CD4-positive, alpha-beta T cell treated with Interleukin-12 subunit alpha and Interleukin-12 subunit beta, for 1 hour (primary cell): ENCODE results near the gene DGKQ.

Experiments
- DNase-seq: peaks from one replicate; pipeline ENCODE4 v3.0.0-alpha.2; 2020

DGKQ gene

GRCh38 chr4:973431-974397, at the start of gene DGKQ:
DGKQ (minus strand) TSS chr4:973569; CDS start chr4:973482, 87 bp downstream.
- DNase-seq: peak; percentile 93

- no peak for DNase-seq
These were observed 49.3 kb upstream of the DGKQ start for GRCh38 chr4:1022739-1023066.

DNA sequence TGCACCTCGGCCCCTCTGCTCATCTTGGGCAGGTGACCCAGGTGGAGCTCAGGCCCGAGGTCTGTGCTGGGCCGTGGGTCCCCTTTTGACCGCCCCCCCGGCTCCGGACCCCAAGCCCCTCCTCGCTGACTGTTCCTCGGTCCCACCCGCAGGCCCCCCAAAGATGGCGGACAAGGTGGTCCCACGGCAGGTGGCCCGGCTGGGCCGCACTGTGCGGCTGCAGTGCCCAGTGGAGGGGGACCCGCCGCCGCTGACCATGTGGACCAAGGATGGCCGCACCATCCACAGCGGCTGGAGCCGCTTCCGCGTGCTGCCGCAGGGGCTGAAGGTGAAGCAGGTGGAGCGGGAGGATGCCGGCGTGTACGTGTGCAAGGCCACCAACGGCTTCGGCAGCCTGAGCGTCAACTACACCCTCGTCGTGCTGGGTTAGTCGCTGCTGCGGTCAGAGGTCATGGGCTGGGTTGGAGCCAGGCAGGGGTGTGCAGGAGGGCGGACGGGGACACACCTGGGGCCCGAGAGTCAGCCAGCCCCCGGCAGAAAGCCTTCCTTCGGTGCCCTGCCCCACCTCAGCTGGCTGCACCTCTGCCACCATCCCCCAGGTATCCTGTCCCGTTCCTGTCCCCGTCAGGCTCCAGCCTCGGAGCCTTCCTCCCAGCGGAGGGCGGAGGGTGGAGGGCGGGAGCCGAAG, 48.8 kb upstream of the DGKQ start:
- no peak for DNase-seq

DNA sequence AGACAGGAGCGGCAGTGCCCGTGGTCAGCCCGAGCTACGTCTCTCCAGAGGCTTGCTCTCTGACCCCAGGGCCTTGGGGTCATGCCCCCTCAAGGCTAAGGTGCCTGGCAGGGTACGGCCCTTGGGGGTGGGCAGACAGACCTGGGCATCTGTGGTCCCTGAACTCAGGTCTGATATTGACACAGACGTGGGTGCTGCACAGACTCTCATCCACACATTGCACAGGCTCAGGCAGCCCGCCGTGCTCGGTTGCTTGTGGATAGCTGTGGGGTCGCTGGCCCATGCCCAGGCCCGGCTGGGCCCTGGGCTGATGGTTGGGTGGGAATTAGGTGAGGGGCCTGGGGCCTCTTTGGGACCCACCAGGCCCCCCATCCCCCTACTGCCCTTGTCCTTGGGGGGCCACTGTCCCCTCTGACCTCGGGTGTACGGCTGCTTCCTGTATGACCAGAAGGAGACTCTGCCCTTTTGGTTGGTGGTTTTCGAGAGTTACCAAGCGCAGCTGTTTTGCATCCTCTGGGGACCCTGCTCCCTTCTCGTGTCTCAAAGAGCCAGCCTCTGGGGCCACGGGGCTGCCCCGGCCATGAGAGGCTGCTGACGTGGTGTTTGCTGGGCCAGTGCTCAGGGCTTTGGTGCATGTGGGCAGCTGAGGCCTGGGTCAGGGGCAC, 48.1 kb upstream of the DGKQ start:
- DNase-seq: no peak

DNA sequence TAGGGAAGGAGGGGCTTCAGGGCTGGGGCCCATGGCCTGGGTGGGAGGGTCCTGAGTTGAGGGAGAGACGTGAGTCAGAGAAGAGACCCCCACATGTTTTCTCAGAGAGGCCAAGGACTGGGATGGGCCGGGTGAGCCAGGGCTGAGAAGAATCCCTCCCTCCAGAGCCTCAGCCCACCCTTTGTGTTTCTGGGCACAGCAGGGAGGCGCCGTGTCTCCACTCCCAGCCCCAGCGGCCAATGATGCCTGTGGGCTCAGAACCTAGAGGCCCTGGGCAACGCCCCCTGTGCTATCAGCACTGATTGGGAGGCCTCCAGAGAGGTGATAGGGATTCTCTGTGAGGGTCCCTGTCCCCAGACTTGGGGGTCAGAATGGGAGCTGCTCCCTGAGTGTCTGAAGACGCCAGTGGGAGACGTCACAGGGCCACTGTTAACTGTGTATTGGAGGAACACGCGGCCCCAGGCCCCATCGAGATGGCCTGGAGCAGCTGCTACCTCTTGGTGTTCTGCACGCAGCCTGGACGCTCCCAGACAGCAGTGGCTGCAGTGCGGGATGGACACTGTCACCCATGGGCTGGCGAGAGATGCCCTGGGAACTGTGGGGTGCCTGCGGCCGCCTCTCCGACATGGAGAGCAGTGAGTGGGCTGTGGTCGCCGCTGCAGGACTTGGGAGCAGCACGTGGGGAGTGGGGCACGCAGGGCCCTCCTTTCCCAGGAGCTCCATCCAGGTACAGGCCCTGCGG, 46.5 kb upstream of the DGKQ start:
- no peak for DNase-seq

DNA sequence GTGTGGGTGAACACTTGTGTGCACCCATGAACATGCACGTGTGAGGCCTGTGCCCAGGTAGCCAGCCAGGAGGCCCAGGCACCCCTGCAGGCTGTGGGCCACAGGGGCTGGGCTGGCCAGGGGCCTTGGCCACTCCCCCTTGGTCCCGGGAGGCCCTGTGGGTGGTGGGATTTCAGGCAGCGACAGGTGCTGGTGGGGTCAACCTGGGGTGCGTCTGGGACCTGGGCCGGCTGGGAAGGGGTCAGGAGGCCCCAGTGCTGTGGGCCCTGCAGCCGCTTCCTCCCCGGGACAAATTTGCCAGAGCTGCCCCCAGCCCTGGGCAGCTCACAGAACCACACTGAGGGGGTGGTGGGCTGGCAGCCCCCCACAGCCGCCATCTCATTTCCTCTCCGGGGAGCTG, 46.0 kb upstream of the DGKQ start:
- no peak for DNase-seq

- no peak for DNase-seq
These were observed 45.0 kb upstream of the DGKQ start for GRCh38 chr4:1018147-1019020.

DNA sequence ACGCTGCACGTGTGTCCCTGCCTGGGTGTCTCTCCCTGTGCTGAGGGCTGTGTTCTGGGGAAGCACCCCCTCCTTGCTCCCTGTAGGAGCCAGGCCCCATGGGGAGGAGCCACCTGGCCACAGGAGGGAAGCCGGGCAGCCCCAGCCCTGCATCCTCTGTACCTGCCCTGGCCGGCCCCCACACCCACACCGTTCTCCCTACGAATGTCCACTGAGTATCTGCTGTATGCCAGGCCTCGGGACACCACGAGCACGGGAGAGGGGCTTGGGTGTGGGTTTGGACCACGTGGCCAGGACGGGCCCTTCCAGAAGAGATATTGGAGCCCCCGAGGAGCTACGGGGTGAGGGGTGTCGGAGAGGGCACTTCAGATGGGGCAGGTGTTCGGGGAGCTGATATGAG, 44.3 kb upstream of the DGKQ start:
- no peak for DNase-seq

GRCh38 chr4:1017211-1017610, 43.8 kb upstream of the DGKQ start:
- no peak for DNase-seq

DNA sequence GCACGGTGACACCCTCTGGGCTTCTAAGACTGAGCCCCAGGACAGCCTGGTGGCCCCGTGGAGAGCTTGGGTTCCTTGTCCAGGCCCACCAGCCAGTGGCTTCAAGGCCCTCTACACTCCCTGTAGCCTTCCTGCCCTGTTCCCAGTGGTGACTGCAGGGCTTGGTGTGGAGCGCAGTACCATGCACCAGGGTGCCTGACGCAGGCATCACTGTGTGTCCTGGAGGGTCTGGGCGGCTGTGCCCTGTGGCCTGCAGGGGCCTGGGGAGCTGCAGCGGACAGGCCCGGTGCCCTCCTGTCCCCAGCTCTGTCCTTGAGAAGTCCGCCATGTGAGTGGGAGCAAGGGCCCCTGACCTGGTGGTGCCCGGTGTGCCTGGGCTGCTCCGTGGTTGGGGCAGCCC, 42.4 kb upstream of the DGKQ start:
- no peak for DNase-seq

DNA sequence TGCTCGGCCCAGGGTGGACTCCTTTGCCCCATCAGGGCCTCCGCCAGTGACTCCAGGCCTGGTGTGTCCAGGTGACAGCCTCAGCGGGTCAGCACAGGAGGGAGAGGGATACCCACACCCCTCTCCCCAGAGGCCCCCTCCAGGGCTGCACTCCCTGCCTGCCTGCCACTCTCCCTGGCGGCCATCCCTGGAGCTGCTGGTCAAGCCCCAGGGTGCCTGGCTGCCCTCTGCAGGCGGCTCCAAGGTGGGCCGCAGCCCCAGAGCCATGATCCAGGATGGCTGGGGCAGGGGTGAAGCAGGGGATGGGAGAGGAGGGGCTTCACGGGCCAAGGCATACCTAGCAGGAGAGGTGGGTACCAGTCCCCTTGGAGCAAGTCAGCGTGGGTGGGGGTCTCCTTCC, 41.8 kb upstream of the DGKQ start:
- DNase-seq: no peak

GRCh38 chr4:1014291-1015167, 41.2 kb upstream of the DGKQ start:
- no peak for DNase-seq

DNA sequence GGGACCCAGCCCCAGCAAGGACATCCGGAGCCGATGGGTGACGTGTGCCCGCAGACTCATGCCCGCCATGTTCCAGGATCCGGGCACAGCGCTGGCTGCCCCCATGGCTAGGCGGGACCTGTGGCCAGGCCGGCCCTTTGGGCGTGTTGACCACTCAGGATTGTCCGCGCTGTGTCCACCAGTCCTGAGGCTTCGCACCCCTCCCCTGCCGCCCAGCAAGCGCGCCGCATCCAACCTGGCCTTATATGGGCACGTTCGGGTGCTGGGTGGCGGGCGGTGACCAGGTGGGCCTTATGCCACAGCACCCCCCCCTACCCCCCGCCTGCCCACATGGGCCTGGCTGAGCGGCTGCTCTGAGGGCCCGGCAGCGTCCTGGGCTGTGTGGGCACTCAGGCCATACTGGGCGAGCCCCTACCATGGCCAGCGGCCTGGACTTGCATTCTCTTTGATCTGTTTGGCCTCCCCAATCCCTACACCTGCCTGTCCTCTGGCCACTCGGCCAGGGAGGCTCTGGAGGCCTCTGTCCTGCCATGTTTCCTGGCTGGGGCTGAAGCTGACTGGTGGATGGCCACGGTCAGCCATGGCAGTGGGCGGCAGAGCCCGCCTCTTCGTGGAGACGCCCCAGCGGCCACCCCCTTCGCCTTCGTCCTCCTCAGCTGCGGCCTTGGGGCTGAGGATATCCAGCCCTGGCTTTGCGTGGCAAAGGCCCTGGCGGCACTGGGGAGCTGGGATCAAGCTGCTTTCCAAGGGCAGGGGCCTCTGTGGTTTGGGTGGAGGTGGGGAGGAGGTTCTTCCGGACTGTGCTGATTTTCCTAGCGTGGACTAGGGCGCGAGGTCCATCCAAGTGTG, 40.1 kb upstream of the DGKQ start:
- no peak for DNase-seq

- DNase-seq: peak; percentile 46
These were observed 38.8 kb upstream of the DGKQ start for GRCh38 chr4:1012034-1012739.

- no peak for DNase-seq
These were observed 38.3 kb upstream of the DGKQ start for GRCh38 chr4:1011666-1012033.

DNA sequence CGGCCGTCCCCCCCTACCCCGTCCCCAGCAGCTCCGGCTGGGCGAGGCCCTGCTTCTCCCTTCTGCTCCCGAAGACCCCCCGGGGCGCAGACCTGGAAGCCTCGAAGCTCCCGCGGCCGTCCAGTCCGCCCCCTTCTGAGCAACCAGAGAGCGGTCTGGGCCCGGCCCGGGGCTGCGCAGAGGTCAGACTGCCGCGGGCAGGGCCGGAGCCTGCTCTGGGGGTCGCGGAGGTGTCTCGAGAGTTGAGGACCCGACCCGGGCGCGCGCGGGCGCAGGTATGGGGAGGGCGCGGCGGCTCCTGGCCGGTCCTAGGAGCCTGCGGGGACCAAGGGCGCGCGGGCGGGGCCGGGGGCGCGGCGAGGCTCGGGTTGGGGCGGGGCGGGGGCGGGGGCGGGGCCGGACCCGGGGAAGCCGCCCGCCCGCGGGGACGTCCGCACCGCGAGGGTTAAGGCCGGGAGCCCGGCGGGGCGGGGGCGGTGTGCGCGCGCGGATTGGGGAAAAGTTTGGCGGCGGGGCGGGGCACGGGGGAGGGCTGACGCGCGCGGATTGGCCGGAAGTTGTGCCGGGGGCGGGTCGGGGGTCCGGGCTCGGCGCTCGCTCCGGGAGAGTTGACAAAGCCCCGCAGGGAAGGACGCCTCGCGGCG, 37.8 kb upstream of the DGKQ start, which contains the start of gene FGFRL1:
Gene FGFRL1, plus strand, starts transcription at position 605 of the 644 bp plus-strand sequence. CDS start 860 bp downstream, outside the sequence.
- peak; percentile 94 for DNase-seq

DNA sequence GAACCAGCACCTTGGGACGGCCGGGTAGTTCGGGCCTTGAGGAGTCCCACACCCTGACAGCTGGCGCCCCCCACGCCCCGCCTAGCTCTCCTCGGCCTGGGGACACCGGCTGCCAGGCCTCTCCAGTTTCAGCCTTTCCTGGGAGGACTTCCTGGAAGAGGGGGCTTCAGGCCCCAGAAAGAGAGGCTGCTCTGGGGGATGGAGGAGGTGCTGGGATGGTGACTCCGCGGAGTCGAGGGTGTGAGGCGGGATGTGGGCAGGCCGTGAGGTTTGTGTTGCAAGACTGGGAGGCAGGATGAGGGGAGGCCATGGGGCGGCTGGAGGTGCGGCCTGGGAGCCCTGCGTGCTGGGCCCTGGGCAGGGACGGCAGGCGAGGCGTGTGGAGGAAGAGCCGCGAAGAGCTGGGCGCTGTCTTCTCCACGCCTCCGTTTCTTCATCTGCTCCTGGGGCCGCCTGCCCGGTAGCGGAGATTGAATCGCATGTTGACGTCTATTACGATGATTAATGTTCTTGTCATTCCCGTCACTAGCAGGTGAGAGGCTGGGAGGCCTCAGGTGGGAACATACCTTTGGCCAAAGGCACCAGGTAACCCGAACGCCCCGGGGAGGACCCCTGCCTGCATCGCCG, 37.1 kb upstream of the DGKQ start:
- peak; percentile 72 for DNase-seq
